ENCODE results near the gene WNT5A.
"Not testable (repeated sequence)": the region's sequence is repeated elsewhere in the genome, so short reads cannot be mapped to it uniquely, and the experiment has no call there.

WNT5A gene

GRCh38 chr3:55511895-55512570, 24.9 kb upstream of the WNT5A start:
- no peak overlapping the region for H3K4me3 ChIP-seq (ENCODE audit: low read depth, low read length)
- no peak for DNase-seq (ENCODE audit: low read depth)

DNA sequence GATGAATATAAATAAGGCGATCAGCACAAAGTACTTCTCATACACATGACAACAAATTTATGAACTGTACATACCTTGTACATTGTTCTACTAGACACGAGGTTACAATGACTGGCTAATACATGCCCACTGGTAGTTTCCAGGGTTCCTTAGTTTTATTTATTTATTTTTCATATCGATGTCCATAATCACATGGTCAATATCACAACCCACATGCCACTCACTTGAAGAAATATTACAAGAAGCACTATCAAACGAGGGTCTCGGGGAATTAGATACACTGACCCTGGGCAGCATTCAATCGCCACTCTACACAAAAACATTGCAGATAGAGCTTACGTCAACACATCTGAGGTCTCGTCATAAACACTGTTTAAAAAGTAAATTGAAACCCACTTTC, 21.2 kb upstream of the WNT5A start:
- no peak overlapping the region for H3K4me3 ChIP-seq (ENCODE audit: low read depth, low read length)
- no peak for DNase-seq (ENCODE audit: low read depth)

- DNase-seq (ENCODE audit: low read depth): no peak
- H3K4me3 ChIP-seq (ENCODE audit: low read depth, low read length): no peak overlapping the region
These were observed 20.7 kb upstream of the WNT5A start for GRCh38 chr3:55507808-55508207.

GRCh38 chr3:55505776-55506175, 18.7 kb upstream of the WNT5A start:
- no peak for DNase-seq (ENCODE audit: low read depth)

GRCh38 chr3:55505102-55505501, 18.0 kb upstream of the WNT5A start:
- H3K4me3 ChIP-seq (ENCODE audit: low read depth, low read length); DNase-seq (ENCODE audit: low read depth): not testable (repeated sequence)

More at GRCh38 chr3:55505776-55506175, 18.7 kb upstream of the WNT5A start:
- H3K4me3 ChIP-seq (ENCODE audit: low read depth, low read length): no peak overlapping the region

DNA sequence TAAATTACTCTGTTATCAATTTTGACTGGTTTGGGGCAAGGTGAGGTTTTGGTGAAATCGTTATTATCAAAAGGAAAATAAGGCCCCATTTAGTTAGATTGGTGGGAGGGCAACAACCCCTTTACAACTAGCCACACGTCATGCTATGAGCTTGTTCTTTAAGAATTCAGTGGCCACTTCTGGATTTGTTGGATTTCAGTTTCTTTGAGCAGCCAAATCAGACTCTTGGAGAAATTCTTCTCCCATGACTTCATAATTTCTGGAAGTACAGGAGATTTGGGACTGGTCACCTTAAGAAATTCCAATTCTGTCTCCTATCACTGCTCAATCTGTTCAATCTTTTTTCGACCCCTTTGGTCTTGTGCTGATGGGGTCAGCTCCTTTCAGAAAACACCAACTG, 14.8 kb upstream of the WNT5A start:
- H3K4me3 ChIP-seq (ENCODE audit: low read depth, low read length): no peak overlapping the region
- DNase-seq (ENCODE audit: low read depth): no peak

DNA sequence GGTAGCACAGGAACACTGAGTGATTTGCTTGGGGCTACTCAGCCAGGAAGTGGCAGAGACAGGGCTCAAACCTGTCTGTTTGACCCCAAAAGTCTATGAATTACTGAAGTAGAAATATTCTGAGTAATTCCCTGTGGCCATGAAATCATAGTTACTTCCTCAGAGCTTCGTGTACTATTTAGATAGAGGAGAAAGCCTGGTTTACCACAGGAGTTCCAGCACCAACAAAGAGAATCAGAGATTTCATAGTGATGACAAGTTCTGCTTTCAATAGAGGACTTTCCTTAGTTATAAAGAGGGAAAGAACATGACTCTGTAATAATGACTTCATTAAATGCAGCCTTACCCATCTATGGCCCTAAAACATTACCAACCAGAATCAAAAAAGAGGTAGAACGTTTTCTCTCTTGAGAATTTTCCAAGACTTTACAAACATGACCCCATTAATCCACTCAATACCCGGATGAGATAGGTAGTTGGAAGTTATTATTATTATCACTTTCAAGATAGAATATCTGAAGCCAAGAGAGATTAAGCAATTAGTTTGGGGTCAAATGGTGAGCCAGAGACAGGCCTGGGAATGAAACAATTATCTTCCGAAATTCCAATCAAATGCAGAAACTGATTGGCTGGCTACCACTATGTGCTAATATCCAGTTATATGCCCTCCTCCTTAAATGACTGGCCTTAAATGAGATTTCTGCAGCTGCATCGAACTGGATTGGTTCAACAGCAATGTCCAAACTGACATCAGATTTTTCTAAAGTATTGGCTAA, 13.6 kb upstream of the WNT5A start:
- H3K4me3 ChIP-seq (ENCODE audit: low read depth, low read length): no peak overlapping the region
- DNase-seq (ENCODE audit: low read depth): no peak

DNA sequence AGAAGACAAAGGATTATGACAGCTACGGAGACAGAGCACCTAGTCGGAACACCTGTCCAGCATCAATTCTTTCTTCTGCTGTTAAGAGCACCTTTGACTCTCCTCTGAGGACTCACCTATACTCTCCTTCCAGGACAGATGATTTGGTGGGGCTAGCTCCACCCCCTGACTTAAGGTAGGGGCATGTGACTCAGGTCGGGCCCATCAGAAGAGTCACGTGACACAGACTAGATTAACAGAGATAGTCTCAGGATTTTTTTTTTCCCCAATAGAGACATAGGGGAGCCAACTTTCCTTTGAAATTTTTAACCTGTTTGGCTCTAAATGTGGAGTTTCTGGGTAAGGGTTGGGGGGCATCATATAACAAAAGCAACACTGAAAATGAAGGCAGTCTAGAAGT, 11.4 kb upstream of the WNT5A start:
- DNase-seq (ENCODE audit: low read depth): no peak

DNA sequence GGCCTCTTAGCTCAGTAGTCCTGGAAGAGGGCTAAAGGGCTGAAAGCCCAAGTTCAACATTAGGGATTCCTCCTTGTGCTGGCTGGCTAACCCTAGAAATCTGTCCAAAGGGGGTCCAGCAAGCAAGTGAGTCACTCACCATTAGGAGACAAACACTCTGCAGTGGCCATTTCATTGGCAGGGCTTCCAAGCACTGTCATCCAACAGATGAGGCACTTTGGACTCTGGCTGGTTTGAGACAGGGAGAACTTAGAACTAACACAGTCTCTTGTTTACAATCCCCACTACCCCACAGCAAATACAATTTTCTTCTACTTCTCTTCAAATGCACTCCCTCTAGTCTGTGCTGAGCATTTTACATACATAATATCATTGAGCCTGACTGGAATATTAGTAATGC, 10.1 kb upstream of the WNT5A start:
- H3K4me3 ChIP-seq (ENCODE audit: low read depth, low read length): no peak overlapping the region
- no peak for DNase-seq (ENCODE audit: low read depth)

More for the DNA sequence above, 11.4 kb upstream of the WNT5A start:
- no peak overlapping the region for H3K4me3 ChIP-seq (ENCODE audit: low read depth, low read length)

GRCh38 chr3:55494976-55495375, 7.9 kb upstream of the WNT5A start:
- H3K4me3 ChIP-seq (ENCODE audit: low read depth, low read length): no peak overlapping the region
- no peak for DNase-seq (ENCODE audit: low read depth)

- H3K4me3 ChIP-seq (ENCODE audit: low read depth, low read length): no peak overlapping the region
- no peak for DNase-seq (ENCODE audit: low read depth)
These were observed 5.9 kb upstream of the WNT5A start for GRCh38 chr3:55492976-55493375.

DNA sequence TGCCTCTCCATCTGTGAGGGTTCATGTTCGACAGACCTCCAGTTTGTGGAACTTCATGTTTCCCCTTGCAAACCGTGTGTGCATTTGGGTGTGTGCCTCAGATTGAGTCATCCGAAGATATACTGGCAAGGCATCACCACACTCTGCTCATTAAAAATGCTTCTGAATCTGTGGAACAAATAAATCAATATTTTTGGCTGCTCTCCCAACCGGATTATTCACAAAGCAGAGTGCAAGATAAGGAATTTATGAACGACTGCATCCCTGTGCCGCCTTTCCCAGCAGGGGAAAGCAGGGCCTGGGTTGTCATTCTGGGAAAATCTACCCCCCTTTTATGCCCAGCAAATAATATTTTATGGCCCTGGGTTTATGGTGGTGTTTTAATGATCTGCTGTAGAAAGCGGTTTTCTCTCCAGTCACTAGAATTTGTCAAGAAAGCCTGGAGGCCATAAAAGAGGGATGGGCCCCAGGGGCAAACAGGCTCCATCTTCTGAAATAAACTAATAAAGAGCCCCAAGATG, 4.2 kb upstream of the WNT5A start:
- DNase-seq (ENCODE audit: low read depth): peak; percentile 84

GRCh38 chr3:55490276-55490913, 3.3 kb upstream of the WNT5A start:
- DNase-seq (ENCODE audit: low read depth): no peak

More for the DNA sequence above, 4.2 kb upstream of the WNT5A start:
- no peak overlapping the region for H3K4me3 ChIP-seq (ENCODE audit: low read depth, low read length)

GRCh38 chr3:55489798-55490132, 2.7 kb upstream of the WNT5A start:
- H3K4me3 ChIP-seq (ENCODE audit: low read depth, low read length): peak overlapping the region; percentile 11
- no peak for DNase-seq (ENCODE audit: low read depth)

More at GRCh38 chr3:55490276-55490913, 3.3 kb upstream of the WNT5A start:
- H3K4me3 ChIP-seq (ENCODE audit: low read depth, low read length): no peak overlapping the region

GRCh38 chr3:55488398-55489055, 1.4 kb upstream of the WNT5A start:
- H3K4me3 ChIP-seq (ENCODE audit: low read depth, low read length): peak overlapping the region; percentile 95
- no peak for DNase-seq (ENCODE audit: low read depth)

- no peak for DNase-seq (ENCODE audit: low read depth)
- H3K4me3 ChIP-seq (ENCODE audit: low read depth, low read length): peak overlapping the region; percentile 95
These were observed 505 bp upstream of the WNT5A start for GRCh38 chr3:55487381-55488241.

DNA sequence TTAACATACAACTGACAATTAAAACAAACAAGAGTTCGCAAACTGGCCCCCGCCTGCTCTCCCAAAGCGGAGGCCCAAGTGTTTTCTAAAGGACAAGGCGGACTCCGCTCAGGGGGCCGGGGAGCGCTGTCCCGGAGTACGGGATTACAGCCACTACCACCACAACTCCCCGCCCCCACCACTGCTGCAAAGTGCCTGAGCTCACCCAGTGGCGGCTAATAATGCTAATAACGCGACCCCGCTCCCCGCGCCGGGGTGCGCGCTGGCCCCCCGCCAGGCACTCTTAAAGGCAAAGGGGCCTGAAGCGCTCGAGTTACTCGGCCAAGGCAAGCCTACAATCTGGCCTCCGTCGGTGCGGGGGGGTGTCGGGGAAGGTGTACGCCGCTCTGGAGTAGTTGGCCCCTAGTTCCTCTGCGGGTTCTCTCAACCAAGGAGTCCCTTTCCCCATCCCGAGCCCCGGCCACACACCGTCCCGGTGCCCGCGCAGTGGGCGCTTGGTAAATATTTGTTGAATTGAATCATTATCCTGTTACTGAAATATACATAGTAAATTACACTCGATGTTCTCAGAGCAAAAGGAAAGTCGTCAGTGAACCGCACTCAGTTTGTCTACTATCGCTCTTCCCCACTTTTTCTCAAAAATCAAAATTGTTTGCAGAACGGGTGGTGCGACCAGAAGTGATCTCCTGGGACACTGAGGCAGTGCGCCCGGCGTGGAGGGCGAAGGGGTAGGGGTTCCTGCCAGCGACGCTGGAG, 827 bp downstream of the WNT5A start:
- DNase-seq (ENCODE audit: low read depth): no peak
- H3K4me3 ChIP-seq (ENCODE audit: low read depth, low read length): peak overlapping the region; percentile 95

All from skeletal muscle cell (primary cell).